GM23248 (cell line): Measurements from ENCODE around the gene SF3B6.

Source experiments
- EZH2 ChIP-seq: fragments of 200-600 bp; sonication (generic); IDR thresholded peaks from 2 replicates; pipeline ENCODE4 v1.6.1; 2018; ENCODE audit warnings: antibody characterized with exemption, mild to moderate bottlenecking; ENCODE audit not compliant: insufficient read depth, poor library complexity, severe bottlenecking
- EZH2phosphoT487 ChIP-seq: fragments of 200-600 bp; sonication (generic); IDR thresholded peaks from 2 replicates; pipeline ENCODE4 v1.6.1; 2018; ENCODE audit warnings: antibody characterized with exemption, moderate library complexity, mild to moderate bottlenecking, low read depth; ENCODE audit not compliant: insufficient read depth

DNA sequence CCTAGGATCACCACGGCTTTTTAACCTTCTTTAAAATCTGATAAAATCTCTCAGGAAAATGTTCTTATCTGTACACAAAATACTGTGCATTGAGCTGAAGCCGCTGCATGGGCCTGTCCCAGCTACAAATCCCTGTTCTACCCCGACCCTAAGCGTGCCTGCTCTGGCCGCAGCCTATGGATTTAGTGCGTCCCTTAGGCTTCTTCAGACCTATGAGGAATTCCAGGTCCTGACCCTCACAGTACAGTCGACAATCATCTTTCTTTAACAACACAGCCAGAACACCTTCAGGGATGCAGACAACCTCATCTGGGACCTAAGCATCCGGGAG lies 28.5 kb downstream of the SF3B6 start:
- no peak for TF ChIP-seq EZH2
- no peak for TF ChIP-seq EZH2phosphoT487
